ENCODE data around the gene OIP5.
"Not testable (repeated sequence)": the region's sequence is repeated elsewhere in the genome, so short reads cannot be mapped to it uniquely, and the experiment has no call there.

OIP5 gene

GRCh38 chr15:41301587-41301986, 30.8 kb downstream of the OIP5 start:
- DNase-seq (ENCODE audit: low read depth), result no peak

GRCh38 chr15:41301139-41301538, 31.3 kb downstream of the OIP5 start:
- DNase-seq (ENCODE audit: low read depth), result not testable (repeated sequence)

DNA sequence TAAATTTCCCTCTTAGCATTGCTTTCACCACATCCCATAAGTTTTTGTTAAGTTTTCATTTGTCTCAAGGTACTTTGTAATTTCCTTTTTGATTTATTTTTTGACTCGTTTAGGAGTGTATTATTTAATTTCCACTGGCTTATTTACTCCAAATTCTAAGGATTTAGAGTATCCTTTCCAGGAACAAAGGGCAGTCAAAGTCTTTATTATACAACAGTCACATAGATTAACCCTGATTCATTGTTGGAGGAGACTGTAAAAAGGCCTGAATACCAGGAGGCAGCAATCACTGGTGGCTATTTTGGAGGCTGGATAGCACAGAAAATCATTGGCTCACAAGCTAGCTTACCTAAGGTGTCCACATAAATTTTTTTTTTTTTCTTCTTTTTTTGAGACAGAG, 39.9 kb downstream of the OIP5 start:
- no peak for DNase-seq (ENCODE audit: low read depth)

DNA sequence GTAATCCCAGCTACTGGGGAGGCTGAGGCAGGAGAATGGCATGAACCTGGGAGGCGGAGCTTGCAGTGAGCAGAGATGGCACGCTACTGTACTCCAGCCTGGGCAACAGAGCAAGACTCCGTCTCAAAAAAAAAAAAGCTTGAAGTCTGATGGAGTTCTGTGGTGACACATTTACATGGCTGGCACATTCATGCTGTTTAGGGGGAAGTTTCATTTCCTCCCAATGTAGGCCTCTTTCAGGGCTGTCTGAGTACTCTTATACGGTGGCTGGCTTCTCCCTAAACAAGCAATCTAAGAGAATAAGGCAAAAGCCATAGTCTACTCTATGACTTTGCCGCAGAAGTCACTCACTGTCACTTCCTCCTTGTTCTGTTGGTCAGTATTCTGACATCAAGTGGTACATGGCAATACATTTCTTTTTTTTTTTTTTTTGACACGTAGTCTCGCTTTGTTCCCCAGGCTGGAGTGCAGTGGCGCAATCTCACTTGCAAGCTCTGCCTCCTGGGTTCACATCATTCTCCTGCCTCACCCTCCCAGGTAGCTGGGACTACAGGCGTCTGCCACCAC, 41.2 kb downstream of the OIP5 start:
- no peak for DNase-seq (ENCODE audit: low read depth)

DNA sequence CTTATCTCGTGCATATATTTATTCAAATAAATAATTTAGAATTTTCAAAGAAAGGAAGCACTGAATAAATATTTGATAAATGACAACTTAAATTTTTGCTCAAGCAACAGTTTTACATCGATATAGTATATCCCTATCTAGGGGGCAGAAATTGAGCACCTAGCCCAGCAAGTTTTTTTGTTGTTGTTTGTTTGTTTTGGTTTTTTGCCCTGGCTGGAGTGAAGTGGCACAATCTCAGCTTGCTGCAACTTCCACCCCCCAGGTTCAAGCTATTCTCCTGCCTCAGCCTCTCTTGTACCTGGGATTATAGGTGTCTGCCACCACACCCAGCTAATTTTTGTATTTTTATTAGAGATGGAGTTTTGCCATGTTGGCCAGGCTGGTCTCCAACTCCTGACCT, 42.4 kb downstream of the OIP5 start:
- DNase-seq (ENCODE audit: low read depth), result no peak

- DNase-seq (ENCODE audit: low read depth), result no peak
These were observed 43.9 kb downstream of the OIP5 start for GRCh38 chr15:41288464-41288863.

GRCh38 chr15:41286665-41287333, 45.6 kb downstream of the OIP5 start:
- no peak for DNase-seq (ENCODE audit: low read depth)

GRCh38 chr15:41285285-41285684, 47.1 kb downstream of the OIP5 start:
- DNase-seq (ENCODE audit: low read depth), result no peak

- DNase-seq (ENCODE audit: low read depth), result no peak
These were observed 47.8 kb downstream of the OIP5 start for GRCh38 chr15:41284427-41285177.

DNA sequence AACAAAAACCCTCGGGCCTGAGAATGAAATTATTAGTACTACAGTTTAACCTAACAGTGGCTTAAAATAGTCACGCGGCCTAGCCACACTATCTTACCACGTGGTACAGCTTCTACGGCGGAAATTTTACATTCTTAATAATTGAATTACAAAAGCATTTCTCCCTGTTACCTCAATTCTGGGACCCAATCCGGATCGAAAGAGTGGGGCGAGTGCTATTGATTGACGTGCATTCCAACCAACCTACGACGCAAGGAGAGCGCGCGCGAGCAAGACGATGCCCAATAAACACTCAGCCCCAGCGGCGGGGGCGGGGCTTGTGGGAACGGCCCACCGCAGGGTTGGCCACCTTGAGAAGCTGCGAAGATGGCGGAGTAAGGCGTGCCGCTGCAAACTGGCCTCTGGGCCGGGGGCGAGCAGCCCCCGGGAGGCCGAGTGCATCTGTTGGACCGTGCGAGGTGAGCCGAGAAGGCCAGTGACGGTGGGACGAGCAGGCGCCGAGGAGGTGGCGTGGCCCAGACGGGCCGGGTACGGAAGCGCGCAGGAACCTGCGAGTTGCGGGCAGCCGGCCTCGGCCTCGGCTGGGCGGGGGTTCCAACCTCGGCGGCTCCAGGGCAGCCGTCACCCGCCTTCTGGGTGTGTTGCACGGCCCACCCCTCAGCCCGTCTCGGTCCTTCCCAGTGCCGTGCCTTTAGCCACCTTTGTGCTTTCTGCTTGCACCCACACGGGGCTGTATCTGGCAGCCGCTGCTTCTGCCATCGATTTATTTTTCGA, 48.6 kb downstream of the OIP5 start:
- peak; percentile 96 for DNase-seq (ENCODE audit: low read depth)

DNA sequence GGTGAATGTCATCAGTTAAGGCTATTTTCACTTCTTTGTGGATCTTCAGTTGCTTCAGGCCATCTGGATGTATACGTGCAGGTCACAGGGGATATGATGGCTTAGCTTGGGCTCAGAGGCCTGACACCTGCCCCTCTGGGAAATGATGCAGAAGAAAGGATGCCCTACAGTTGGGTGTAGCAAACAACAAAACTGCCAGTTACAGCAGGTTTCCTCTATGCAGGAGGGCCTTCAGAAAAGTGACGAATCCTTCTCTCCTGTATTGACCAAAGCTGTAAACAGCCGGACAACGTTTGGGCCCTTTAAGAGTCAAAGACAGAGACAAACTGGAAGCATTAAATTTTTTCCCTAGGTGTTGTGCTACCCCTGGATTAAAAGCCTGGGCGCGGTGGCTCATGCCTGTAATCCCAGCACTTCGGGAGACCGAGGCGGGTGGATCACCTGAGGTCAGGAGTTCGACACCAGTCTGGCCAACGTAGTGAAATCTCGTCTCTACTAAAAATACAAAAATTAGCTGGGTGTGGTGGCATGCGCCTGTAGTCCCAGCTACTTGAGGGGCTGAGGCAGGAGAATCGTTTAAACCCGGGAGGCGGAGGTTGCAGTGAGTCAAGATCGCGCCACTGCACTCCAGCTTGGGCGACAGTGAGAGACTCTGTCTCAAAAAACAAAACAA, 49.3 kb downstream of the OIP5 start:
- not testable (repeated sequence) for DNase-seq (ENCODE audit: low read depth)

DNA sequence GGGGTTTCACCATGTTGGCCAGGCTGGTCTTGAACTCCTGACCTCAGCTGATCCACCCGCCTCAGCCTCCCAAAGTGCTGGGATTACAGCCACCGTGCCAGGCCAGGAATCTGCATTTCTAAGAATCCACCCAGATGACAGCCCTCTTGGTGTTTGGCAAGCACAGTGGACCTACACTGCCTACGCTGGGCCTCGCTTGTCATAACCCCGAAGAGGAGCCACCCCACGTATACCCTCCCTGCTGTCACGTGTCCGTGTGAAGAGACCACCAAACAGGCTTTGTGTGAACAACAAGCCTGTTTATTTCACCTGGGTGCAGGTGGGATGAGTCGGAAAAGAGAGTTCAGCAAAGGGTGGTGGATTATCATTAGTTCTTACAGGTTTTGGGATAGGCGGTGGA, 50.0 kb downstream of the OIP5 start:
- not testable (repeated sequence) for DNase-seq (ENCODE audit: low read depth)

GRCh38 chr15:41281236-41281635, 51.2 kb downstream of the OIP5 start:
- no peak for DNase-seq (ENCODE audit: low read depth)

DNA sequence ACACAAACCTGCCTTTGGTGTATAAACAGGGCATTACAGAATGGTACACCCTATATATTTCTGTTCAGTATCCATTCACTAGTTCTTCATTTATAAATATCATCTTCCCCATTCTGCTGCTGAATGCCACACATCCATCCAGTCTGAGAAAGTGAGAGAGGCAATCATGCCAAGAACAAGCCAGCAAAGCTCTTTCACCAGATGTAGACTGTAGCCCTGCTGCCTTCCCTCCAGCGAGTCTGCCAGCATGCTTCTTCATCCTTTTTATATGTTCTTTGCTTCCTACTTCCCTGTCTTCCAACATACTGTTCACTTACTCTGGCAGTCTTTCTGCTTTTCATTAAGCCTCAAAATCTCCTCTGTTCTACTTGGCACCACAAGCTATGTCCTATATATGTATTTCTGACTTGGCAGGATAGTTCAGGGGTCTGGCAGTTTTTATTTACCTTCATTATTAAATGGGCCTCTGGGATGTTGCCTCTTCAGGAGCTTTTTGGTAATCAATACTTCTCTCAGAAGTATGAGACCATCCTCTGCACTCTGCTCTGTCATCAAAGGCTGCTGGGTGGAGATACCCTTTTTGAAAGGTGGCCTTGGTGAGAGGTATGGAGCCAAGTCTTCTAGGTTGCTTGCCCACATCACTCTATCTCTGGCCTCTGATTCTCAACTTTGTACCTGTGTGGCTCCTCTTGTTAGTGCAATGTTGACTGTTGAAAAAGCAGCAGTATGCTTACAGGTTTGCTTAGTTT, 52.7 kb downstream of the OIP5 start:
- DNase-seq (ENCODE audit: low read depth), result no peak

DNA sequence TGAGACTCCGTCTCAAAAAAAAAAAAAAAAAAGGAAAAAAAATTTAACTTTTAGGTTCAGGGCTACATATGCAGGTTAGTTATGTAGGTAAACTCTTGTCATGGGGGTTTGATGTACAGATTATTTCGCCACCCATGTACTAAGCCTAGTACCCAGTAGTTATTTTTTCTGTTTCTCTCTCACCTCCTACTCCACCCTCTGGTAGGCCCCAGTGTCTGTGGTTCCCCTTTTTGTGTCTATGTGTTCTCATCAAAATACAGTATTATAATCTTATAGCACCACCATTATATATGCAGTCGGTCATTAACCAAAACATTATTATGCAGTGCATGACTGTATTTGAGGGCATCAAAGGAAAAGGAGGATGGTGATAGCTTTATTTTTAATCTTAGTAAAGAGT, 54.1 kb downstream of the OIP5 start:
- no peak for DNase-seq (ENCODE audit: low read depth)

GRCh38 chr15:41276831-41277230, 55.6 kb downstream of the OIP5 start:
- no peak for DNase-seq (ENCODE audit: low read depth)

- DNase-seq (ENCODE audit: low read depth), result no peak
These were observed 62.5 kb downstream of the OIP5 start for GRCh38 chr15:41269887-41270286.

DNA sequence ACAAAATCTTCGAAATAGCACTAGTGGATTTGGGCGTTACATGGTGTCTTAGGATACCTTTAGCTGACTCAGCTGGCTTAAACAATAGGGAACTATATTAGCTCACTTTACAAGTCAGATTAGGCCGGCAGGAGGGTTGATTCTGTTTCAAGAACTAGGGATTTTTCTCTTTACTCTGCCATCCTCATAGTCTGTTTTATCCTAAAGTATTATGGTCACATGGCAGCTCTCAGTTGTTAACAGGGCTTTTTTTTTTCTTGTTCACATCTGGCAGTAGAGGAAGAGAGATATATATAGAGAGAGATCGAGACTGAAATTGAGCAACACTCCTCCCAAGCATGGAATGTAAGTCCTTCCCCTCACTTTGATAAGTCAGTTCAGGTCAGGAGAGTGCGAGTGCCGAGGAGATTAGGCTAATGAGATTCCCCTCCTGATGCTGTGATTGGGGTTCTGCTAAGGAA, 68.5 kb downstream of the OIP5 start:
- no peak for DNase-seq (ENCODE audit: low read depth)

DNA sequence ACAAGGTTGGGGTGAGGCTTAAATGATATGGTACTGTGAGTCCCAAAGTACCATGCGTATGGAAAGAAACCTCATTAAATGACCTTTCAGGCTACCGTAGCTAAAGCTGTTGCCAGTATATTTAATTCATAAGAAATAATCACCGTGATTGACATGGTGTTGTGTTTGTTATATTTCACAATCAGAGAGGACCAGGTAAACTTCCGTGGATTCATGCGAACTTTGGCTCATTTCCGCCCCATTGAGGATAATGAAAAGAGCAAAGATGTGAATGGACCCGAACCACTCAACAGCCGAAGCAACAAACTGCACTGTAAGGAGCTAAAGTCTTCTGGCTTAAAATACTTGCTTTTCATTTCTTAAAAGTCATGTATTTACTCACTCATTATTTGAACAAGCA, 69.8 kb downstream of the OIP5 start:
- no peak for DNase-seq (ENCODE audit: low read depth)

- DNase-seq (ENCODE audit: low read depth), result not testable (repeated sequence)
These were observed 71.5 kb downstream of the OIP5 start for GRCh38 chr15:41260924-41261323.

DNA sequence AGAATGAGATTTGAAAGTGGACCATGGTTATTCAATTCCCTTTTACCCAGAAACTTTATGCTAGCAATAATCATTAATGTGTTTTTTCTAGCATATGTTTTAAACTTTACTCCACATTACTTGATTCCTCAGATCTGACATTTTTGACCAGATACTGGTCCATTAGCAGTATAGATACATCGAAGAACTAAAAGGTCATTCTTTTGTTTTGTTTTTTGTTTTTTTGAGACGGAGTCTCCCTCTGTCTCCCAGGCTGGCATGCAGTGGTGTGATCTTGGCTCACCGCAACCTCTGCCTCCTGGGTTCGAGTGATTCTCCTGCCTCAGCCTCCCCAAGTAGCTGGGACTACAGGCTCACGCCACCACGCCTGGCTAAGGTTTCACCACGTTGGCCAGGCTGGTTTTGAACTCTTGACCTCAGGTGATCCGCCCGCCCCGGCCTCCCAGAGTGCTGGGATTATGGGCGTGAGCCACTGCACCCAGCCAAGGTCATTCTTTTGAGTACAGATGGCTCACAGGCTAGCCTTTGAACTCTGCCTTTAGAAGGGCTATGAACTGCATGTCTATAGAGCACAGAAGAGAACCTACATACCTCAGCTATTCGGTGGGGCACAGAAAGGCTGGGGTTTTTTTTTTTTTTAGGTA, 72.7 kb downstream of the OIP5 start:
- DNase-seq (ENCODE audit: low read depth), result no peak

Measured in CMK (cell line).